ENCODE data around the gene RHAG. TPM values are rescaled to one million over a fixed set of nuclear protein-coding genes. Genes with fewer than 3 reads are reported as not detected.

The RHAG gene
- total RNA-seq, 1 experiment from 2014 or later = not detected

DNA sequence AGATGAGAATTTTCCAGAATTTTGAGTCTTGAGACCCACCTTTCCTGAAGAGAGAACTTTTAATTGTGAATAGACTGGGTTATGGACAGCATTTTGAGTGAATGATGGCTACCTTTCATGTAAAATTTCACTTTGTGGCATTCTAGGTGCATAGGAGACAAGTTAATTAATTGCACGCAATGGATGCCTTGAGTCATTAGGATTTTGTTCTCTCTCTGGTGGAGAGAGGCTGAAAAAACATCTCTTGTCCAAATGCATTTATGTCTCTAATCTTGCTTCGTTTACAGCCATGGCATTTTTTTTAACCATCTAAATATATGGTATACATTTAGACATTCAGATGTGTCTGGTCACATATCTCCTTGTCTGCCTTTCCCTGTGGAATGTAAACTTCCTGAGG lies 3.1 kb downstream of the RHAG start:
- H4K20me1 ChIP-seq (ENCODE audit: control insufficient read depth, insufficient read depth, insufficient read length) = no peaks in the 10 kb centered on the region
- H2BK5ac ChIP-seq (ENCODE audit: insufficient read length, low read length) = no peak overlapping the region
- no peaks in the 10 kb centered on the region for H3K9me3 Mint-ChIP-seq
- H3K4me1 Mint-ChIP-seq = peaks cover 4% of the 10 kb centered on the region in 2 experiments; a peak in 1 of 4 replicates
- H3K23me2 ChIP-seq (ENCODE audit: insufficient read length, low read depth, low read length, poor library complexity, severe bottlenecking) = no peaks in the 10 kb centered on the region
- no peak overlapping the region for H2BK12ac ChIP-seq (ENCODE audit: insufficient read length, low read depth, low read length)
- no peak overlapping the region for H3K27ac ChIP-seq (ENCODE audit: insufficient read length, low read depth, low read length)
- no peaks in the 10 kb centered on the region for H3K9me3 ChIP-seq (ENCODE audit: control insufficient read depth, low read depth, low read length)
- no peak overlapping the region for H3T11ph ChIP-seq (ENCODE audit: low read length)
- H3K4me3 Mint-ChIP-seq = no peak overlapping the region
- H4K5ac ChIP-seq (ENCODE audit: insufficient read length, low read depth, low read length) = no peak overlapping the region
- no peak overlapping the region for H2AK5ac ChIP-seq (ENCODE audit: insufficient read length, low read length)
- no peak overlapping the region for H4K8ac ChIP-seq (replicated peaks; ENCODE audit: insufficient read length, low read depth, low read length)
- H3K4me1 ChIP-seq (ENCODE audit: insufficient read depth, low read length) = no peaks in the 10 kb centered on the region
- H2BK20ac ChIP-seq (ENCODE audit: low read depth, low read length, poor library complexity, severe bottlenecking) = no peak overlapping the region
- no peak overlapping the region for H3K4me2 ChIP-seq (ENCODE audit: insufficient read depth, insufficient read length, low read length)
- no peaks in the 10 kb centered on the region for H3K27me3 Mint-ChIP-seq (ENCODE audit: low read depth)
- no CpG with 5 or more reads among the region's 2 CpGs for WGBS (ENCODE audit: extremely low coverage, insufficient read length, low lambda C conversion rate)
- 0 out of 7 replicates have a peak, but pooled peaks cover 0 to 2% (median 0%) of the 10 kb centered on the region in 3 experiments for H3K36me3 Mint-ChIP-seq (ENCODE audit: insufficient read depth in 1 of 3, low read depth in 3 of 3)
- H2BK15ac ChIP-seq (ENCODE audit: low read depth, low read length) = no peak overlapping the region
- no peaks in the 10 kb centered on the region for H3K79me1 ChIP-seq (ENCODE audit: insufficient read depth, low read depth, low read length, poor library complexity, severe bottlenecking)
- H3K27me3 ChIP-seq (ENCODE audit: insufficient read depth, low read length) = no peaks in the 10 kb centered on the region
- H4K91ac ChIP-seq (ENCODE audit: insufficient read length, low read depth, low read length) = no peak overlapping the region
- no peak overlapping the region for H3K14ac ChIP-seq (ENCODE audit: insufficient read depth, low read length)
- no peak overlapping the region for H3K56ac ChIP-seq (ENCODE audit: insufficient read length, low read depth, low read length)
- H3K9ac ChIP-seq (ENCODE audit: extremely low read depth, insufficient read length, low read length) = no peak overlapping the region
- no peak overlapping the region for H3K23ac ChIP-seq (ENCODE audit: insufficient read length, low read depth, low read length)
- no peak overlapping the region for H3K27ac Mint-ChIP-seq
- TF ChIP-seq, protein P1, sequence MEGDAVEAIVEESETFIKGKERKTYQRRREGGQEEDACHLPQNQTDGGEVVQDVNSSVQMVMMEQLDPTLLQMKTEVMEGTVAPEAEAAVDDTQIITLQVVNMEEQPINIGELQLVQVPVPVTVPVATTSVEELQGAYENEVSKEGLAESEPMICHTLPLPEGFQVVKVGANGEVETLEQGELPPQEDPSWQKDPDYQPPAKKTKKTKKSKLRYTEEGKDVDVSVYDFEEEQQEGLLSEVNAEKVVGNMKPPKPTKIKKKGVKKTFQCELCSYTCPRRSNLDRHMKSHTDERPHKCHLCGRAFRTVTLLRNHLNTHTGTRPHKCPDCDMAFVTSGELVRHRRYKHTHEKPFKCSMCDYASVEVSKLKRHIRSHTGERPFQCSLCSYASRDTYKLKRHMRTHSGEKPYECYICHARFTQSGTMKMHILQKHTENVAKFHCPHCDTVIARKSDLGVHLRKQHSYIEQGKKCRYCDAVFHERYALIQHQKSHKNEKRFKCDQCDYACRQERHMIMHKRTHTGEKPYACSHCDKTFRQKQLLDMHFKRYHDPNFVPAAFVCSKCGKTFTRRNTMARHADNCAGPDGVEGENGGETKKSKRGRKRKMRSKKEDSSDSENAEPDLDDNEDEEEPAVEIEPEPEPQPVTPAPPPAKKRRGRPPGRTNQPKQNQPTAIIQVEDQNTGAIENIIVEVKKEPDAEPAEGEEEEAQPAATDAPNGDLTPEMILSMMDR (conservative IDR thresholded peaks at IDR 0.05) = no peak
- DNase-seq = no peak
- no peak overlapping the region for H2BK120ac ChIP-seq (ENCODE audit: low read depth, low read length, poor library complexity, severe bottlenecking)
- H3K4ac ChIP-seq (ENCODE audit: low read depth, low read length) = no peak overlapping the region
- H3K18ac ChIP-seq (ENCODE audit: insufficient read length, low read depth, low read length) = no peak overlapping the region
- H3K79me2 ChIP-seq (ENCODE audit: insufficient read depth, low read length) = no peaks in the 10 kb centered on the region
- H2AFZ ChIP-seq (ENCODE audit: low read length) = no peak overlapping the region
